A673 (cell line): ENCODE results near the gene PDE6D. TPM values are rescaled to one million over a fixed set of nuclear protein-coding genes. Genes with fewer than 3 reads are reported as not detected.

ENCODE experiments used
- BruUV-seq: library from RNA; stranded (reverse); fragments of 400-500 nt; replicated peaks from 2 replicates; lab custom pipeline; 2021; lab: Mats Ljungman, UMichigan
- CTCF ChIA-PET: fragments of 300-600 bp; sonication (Branson Sonifier 250); formaldehyde crosslinking; loops from one replicate; lab custom pipeline; 2022; ENCODE audit warnings: antibody characterized with exemption; lab: Charles Lee
- POLR2A ChIA-PET: fragments of 300-600 bp; sonication (Branson Sonifier 250); formaldehyde crosslinking; loops from one replicate; lab custom pipeline; 2022; ENCODE audit warnings: antibody characterized with exemption; ENCODE audit not compliant: low non-redundant PET; lab: Charles Lee
- DNase-seq: peaks from one replicate; pipeline ENCODE4 v3.0.0-alpha.2; 2015; ENCODE audit warnings: low spot score
- H3K27ac ChIP-seq: fragments of 200-600 bp; sonication (generic); 2 replicates; pipeline ENCODE4 v1.5.1; 2016; ENCODE audit warnings: mixed run types, low read depth, mild to moderate bottlenecking, mixed read lengths, antibody characterized with exemption, low read length; ENCODE audit not compliant: poor library complexity, severe bottlenecking
- H3K27me3 ChIP-seq: fragments of 200-600 bp; sonication (generic); replicated peaks from 2 replicates; pipeline ENCODE4 v1.6.1; 2017; ENCODE audit warnings: mixed run types, low read depth, mild to moderate bottlenecking, mixed read lengths, antibody characterized with exemption, low read length; ENCODE audit not compliant: insufficient read depth, poor library complexity
- H3K36me3 ChIP-seq: fragments of 200-600 bp; sonication (generic); 2 replicates; pipeline ENCODE4 v1.6.1; 2016; ENCODE audit warnings: mixed run types, mild to moderate bottlenecking, mixed read lengths, antibody characterized with exemption, low read length; ENCODE audit not compliant: insufficient read depth, poor library complexity, severe bottlenecking
- H3K4me1 ChIP-seq: fragments of 200-600 bp; sonication (generic); 2 replicates; pipeline ENCODE4 v1.6.1; 2017; ENCODE audit warnings: mixed run types, mild to moderate bottlenecking, mixed read lengths, antibody characterized with exemption, low read length; ENCODE audit not compliant: insufficient read depth, poor library complexity, severe bottlenecking
- H3K4me3 ChIP-seq: fragments of 200-600 bp; sonication (generic); 2 replicates; pipeline ENCODE4 v1.5.1; 2016; ENCODE audit warnings: low read depth, mixed run types, mild to moderate bottlenecking, mixed read lengths, low read length; ENCODE audit not compliant: poor library complexity, severe bottlenecking
- H3K9me3 ChIP-seq: fragments of 200-600 bp; sonication (generic); 2 replicates; pipeline ENCODE4 v1.6.1; 2016; ENCODE audit warnings: mixed run types, low read depth, mild to moderate bottlenecking, mixed read lengths, antibody characterized with exemption, low read length; ENCODE audit not compliant: poor library complexity, severe bottlenecking
- EZH2 ChIP-seq: fragments of 200-600 bp; sonication (generic); IDR thresholded peaks from 2 replicates; pipeline ENCODE4 v1.6.1; 2017; ENCODE audit warnings: borderline replicate concordance, low read depth, mild to moderate bottlenecking, mixed read lengths, antibody characterized with exemption, low read length; ENCODE audit not compliant: poor library complexity, severe bottlenecking
- intact Hi-C: fragments of 100-400 bp; cut with micrococcal nuclease; formaldehyde crosslinking; loops from one replicate; pipeline ENCODE4 v1.10.0; 2022; ENCODE audit not compliant: unreplicated experiment
- total RNA-seq: library from RNA; stranded (reverse); gene quantifications from 2 replicates; pipeline ENCODE4 v1.2.3, GENCODE V29; 2021
- TF ChIP-seq, protein P1 (sequence below): fragments of 300-800, 200-600 bp; sonication (generic); conservative IDR thresholded peaks from 2 replicates; pipeline ENCODE4 v1.5.1; 2017; ENCODE audit warnings: low read depth, mild to moderate bottlenecking, antibody characterized with exemption, low read length, moderate library complexity, mixed read lengths

Gene PDE6D
- total RNA-seq, 1 experiment from 2014 or later = 19.7 TPM

DNA sequence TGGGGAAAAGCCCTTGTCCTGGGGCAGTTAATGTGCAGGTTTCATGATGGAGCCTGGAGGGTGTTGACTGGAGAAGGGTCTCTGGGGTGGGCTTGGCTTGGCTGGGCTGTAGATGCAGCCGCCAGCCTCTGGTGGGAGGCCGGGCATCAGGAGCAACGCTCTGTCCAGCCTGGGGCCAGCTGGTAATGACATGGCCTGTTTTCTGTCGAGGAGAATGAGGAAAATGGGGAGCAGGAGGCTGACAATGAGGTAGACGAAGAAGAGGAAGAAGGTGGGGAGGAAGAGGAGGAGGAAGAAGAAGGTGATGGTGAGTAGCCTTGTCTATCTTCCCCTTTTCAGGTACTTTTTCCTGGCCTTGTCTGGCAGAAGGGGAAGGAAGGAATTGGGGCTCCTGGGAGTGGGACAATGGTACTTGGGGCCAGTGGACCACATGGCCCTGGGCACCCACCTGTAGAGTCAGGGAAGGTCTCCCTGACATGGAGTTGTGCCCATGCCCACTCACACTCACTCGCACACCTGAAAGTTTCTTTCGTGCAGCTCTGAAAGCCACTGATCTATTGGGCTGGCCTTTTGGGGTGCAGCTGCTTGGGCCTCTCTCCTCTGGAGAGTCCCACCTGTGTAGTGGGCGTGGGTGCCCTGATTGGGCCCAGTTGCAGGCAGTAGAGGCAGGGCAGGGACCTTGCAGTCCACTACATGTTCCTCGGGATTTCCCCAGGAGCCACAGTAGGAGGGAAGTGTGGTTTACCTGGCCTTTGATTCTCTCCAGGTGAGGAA, 69.2 kb downstream of the PDE6D start:
- Histone ChIP-seq H3K4me3 (peak overlapping the region; percentile 100), H3K9me3 (no peaks in the 10 kb centered on the region), H3K4me1 (peaks cover 23% of the 10 kb centered on the region), H3K36me3 (peaks cover 37% of the 10 kb centered on the region), H3K27ac (peak overlapping the region; percentile 97), H3K27me3 (no peaks in the 10 kb centered on the region)
- no TSS peak for BruUV-seq
- ChIA-PET CTCF (no interaction called here), POLR2A (interaction anchor here (0.7 kb wide), 1 partner anchor 15 kb away, joined by 3 read pairs; no protein-coding TSS in a partner anchor)
- intact Hi-C loops = no loop called here
- DNase-seq = no peak
- TF ChIP-seq EZH2 = no peak
- TF ChIP-seq, protein P1, sequence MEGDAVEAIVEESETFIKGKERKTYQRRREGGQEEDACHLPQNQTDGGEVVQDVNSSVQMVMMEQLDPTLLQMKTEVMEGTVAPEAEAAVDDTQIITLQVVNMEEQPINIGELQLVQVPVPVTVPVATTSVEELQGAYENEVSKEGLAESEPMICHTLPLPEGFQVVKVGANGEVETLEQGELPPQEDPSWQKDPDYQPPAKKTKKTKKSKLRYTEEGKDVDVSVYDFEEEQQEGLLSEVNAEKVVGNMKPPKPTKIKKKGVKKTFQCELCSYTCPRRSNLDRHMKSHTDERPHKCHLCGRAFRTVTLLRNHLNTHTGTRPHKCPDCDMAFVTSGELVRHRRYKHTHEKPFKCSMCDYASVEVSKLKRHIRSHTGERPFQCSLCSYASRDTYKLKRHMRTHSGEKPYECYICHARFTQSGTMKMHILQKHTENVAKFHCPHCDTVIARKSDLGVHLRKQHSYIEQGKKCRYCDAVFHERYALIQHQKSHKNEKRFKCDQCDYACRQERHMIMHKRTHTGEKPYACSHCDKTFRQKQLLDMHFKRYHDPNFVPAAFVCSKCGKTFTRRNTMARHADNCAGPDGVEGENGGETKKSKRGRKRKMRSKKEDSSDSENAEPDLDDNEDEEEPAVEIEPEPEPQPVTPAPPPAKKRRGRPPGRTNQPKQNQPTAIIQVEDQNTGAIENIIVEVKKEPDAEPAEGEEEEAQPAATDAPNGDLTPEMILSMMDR = no peak

- H3K4me3 ChIP-seq = peak overlapping the region; percentile 100
- ChIA-PET POLR2A (no interaction called here), CTCF (no interaction called here)
- no peaks in the 10 kb centered on the region for H3K9me3 ChIP-seq
- peaks cover 22% of the 10 kb centered on the region for H3K4me1 ChIP-seq
- H3K36me3 ChIP-seq = peaks cover 37% of the 10 kb centered on the region
- BruUV-seq = no TSS peak
- intact Hi-C loops = no loop called here
- no peaks in the 10 kb centered on the region for H3K27me3 ChIP-seq
- TF ChIP-seq EZH2 = no peak
- TF ChIP-seq, protein P1 = no peak
- H3K27ac ChIP-seq = peak overlapping the region; percentile 97
- no peak for DNase-seq
These were observed 70.0 kb downstream of the PDE6D start for GRCh38 chr2:231710799-231711676.

GRCh38 chr2:231709981-231710798, 70.9 kb downstream of the PDE6D start:
- Histone ChIP-seq H3K36me3 (peaks cover 37% of the 10 kb centered on the region), H3K27ac (peak overlapping the region; percentile 97), H3K4me3 (peak overlapping the region; percentile 100), H3K9me3 (no peaks in the 10 kb centered on the region), H3K4me1 (peaks cover 22% of the 10 kb centered on the region), H3K27me3 (no peaks in the 10 kb centered on the region)
- BruUV-seq = no TSS peak
- DNase-seq = peak; percentile 92
- ChIA-PET CTCF (interaction anchor here (0.6 kb wide), 2 partner anchors 11 to 15 kb away, joined by 3 to 4 read pairs; no protein-coding TSS in a partner anchor), POLR2A (no interaction called here)
- TF ChIP-seq EZH2 = no peak
- TF ChIP-seq, protein P1 = peak; percentile 51; the same call in 1 of the 2 replicates
- intact Hi-C loops = loop anchor here (2.0 kb wide), 1 partner anchor 95 kb away; no protein-coding TSS in a partner anchor
